ENCODE data around the gene MATR3. TPM values are rescaled to one million over a fixed set of nuclear protein-coding genes. Genes with fewer than 3 reads are reported as not detected.
A peak's percentile ranks its signal among the peaks of the same experiment; 100 is the strongest.

MATR3 gene
- total RNA-seq, 1 donor from 2014 or later = 372 TPM

DNA sequence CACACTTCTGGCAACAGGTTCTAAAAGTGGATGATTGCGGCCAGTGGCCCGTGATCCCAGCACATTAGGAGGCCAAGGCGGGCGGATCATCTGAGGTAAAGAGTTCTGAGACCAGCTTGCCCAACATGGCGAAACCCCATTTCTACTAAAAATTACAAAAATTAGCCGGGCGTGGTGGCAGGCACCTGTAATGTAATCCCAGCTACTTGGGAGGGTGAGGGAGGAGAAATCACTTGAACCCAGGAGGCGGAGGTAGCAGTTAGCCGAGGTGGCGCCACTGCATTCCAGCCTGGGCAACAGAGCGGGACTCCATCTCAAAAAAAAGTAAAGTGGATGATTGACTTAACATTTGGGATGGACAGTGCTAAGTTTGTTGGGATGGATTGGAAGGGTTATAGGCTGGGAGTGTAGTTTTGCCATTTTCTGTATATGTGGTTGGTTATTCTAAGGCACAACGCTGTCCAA lies 3.4 kb downstream of the MATR3 start:
- peak overlapping the region; percentile 72 for H3K4me3 Mint-ChIP-seq (ENCODE audit: unreplicated experiment)
- H3K27ac Mint-ChIP-seq (ENCODE audit: unreplicated experiment) = no peak overlapping the region
- H3K4me1 Mint-ChIP-seq (ENCODE audit: low read depth, unreplicated experiment) = peaks cover 31% of the 10 kb centered on the region
- no peak for DNase-seq
- peaks cover 14% of the 10 kb centered on the region for H3K27me3 Mint-ChIP-seq (ENCODE audit: unreplicated experiment)
- peaks cover 18% of the 10 kb centered on the region for H3K9me3 Mint-ChIP-seq (ENCODE audit: unreplicated experiment)
- H3K36me3 Mint-ChIP-seq (ENCODE audit: unreplicated experiment) = no peaks in the 10 kb centered on the region
- TF ChIP-seq CTCF (IDR thresholded peaks at IDR 0.05; ENCODE audit: partially characterized antibody, unreplicated experiment) = no peak

DNA sequence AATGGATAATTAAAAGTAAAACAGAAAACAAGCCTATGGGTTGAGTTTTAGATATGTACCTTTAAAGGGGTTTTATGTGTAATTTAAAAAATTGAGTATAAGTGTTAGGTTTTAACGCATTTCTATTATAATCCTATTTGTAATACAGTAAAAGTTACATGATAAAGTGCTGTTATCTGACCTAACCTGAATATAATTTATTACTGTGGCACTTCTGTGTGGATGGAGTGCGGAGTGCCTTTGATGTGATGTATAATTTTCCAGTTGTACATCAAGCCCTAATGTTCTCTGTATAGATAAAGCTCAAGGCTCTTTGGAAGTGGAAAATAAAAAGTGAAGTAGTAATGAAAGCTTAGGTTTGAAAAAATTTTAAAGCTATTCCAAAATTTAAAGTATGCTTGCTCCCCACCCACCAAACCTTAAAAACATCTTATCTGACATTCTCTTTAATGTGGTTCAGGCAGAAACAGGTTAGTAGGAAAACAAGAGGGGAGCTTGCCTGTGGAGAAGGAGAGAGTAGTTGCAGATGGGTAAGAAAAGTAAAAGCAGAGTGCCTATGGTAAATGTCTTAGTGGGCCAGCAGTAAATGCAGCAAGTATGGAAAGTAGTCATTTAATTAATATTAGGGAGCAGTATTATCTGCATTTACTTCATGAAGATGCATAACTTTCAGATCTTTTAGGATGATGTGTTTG lies 4.0 kb downstream of the MATR3 start:
- H3K36me3 Mint-ChIP-seq (ENCODE audit: unreplicated experiment) = no peaks in the 10 kb centered on the region
- peaks cover 14% of the 10 kb centered on the region for H3K27me3 Mint-ChIP-seq (ENCODE audit: unreplicated experiment)
- peak overlapping the region; percentile 69 for H3K4me3 Mint-ChIP-seq (ENCODE audit: unreplicated experiment)
- peaks cover 34% of the 10 kb centered on the region for H3K4me1 Mint-ChIP-seq (ENCODE audit: low read depth, unreplicated experiment)
- peak overlapping the region; percentile 12 for H3K27ac Mint-ChIP-seq (ENCODE audit: unreplicated experiment)
- peaks cover 18% of the 10 kb centered on the region for H3K9me3 Mint-ChIP-seq (ENCODE audit: unreplicated experiment)
- no peak for DNase-seq
- TF ChIP-seq CTCF (IDR thresholded peaks at IDR 0.05; ENCODE audit: partially characterized antibody, unreplicated experiment) = no peak

- peaks cover 36% of the 10 kb centered on the region for H3K4me1 Mint-ChIP-seq (ENCODE audit: low read depth, unreplicated experiment)
These were observed 4.7 kb downstream of the MATR3 start for GRCh38 chr5:139298242-139298641.

DNA sequence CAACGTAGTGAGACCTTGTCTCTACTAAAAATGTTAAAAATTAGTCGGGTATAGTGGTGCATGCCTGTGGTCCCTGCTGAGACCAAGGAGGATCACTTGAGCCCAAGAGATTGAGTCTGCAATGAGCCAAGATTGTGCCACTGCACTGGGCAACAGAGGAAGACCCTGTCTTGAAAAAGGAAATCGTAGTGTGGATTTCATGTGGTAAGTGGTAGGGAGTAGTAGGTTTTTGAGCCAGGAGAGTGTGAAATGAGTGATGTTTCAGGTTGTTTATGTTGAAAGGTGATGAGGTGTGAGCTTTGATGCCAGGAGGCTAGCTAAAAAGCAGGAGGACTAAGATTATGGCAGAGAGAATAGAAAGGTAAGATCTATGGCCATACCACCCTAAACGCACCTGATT lies 5.9 kb downstream of the MATR3 start:
- no peak for TF ChIP-seq CTCF (IDR thresholded peaks at IDR 0.05; ENCODE audit: partially characterized antibody, unreplicated experiment)
- H3K36me3 Mint-ChIP-seq (ENCODE audit: unreplicated experiment) = no peaks in the 10 kb centered on the region
- H3K4me1 Mint-ChIP-seq (ENCODE audit: low read depth, unreplicated experiment) = peaks cover 37% of the 10 kb centered on the region
- peak overlapping the region; percentile 2 for H3K27ac Mint-ChIP-seq (ENCODE audit: unreplicated experiment)
- H3K9me3 Mint-ChIP-seq (ENCODE audit: unreplicated experiment) = peaks cover 11% of the 10 kb centered on the region
- no peak for DNase-seq
- H3K27me3 Mint-ChIP-seq (ENCODE audit: unreplicated experiment) = peaks cover 4% of the 10 kb centered on the region
- H3K4me3 Mint-ChIP-seq (ENCODE audit: unreplicated experiment) = peak overlapping the region; percentile 1

More at GRCh38 chr5:139298242-139298641, 4.7 kb downstream of the MATR3 start:
- DNase-seq = no peak
- Mint-ChIP-seq H3K27me3 (ENCODE audit: unreplicated experiment) (peaks cover 14% of the 10 kb centered on the region), H3K4me3 (ENCODE audit: unreplicated experiment) (peak overlapping the region; percentile 69), H3K9me3 (ENCODE audit: unreplicated experiment) (peaks cover 15% of the 10 kb centered on the region), H3K27ac (ENCODE audit: unreplicated experiment) (no peak overlapping the region), H3K36me3 (ENCODE audit: unreplicated experiment) (no peaks in the 10 kb centered on the region)
- TF ChIP-seq CTCF (IDR thresholded peaks at IDR 0.05; ENCODE audit: partially characterized antibody, unreplicated experiment) = no peak

DNA sequence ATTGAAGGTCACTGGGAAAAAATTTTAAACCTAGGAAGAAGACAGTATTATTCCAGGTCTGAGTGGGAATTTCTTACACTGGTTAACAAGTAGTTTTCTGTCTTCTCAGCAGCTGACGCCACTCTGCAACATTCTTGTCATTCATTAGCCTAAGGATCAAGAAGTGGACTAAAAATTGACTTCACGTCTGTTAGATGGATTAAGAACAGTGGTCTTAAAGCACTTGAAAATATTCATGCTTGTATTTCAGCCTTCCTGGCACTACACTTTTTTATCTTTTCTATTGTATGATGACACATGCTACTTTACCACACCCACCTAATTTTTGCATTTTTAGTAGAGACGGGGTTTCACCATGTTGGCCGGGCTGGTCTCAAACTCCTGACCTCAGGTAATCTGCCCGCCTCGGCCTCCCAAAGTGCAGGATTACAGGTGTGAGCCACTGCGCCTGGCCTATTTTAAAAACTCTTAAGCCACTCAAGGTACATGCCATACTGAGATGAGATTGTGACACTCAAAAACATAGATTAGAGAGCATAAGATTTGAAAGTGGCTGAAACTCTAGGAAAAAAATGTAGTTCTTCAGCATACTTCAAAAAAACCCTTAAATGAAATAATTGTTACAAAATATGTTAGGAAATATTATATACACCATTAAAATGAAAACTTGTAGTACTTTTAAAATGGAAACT lies 8.4 kb downstream of the MATR3 start:
- Mint-ChIP-seq H3K27ac (ENCODE audit: unreplicated experiment) (peak overlapping the region; percentile 29), H3K27me3 (ENCODE audit: unreplicated experiment) (no peaks in the 10 kb centered on the region), H3K4me3 (ENCODE audit: unreplicated experiment) (no peak overlapping the region), H3K36me3 (ENCODE audit: unreplicated experiment) (no peaks in the 10 kb centered on the region), H3K9me3 (ENCODE audit: unreplicated experiment) (peaks cover 3% of the 10 kb centered on the region), H3K4me1 (ENCODE audit: low read depth, unreplicated experiment) (peaks cover 45% of the 10 kb centered on the region)
- no peak for DNase-seq
- no peak for TF ChIP-seq CTCF (IDR thresholded peaks at IDR 0.05; ENCODE audit: partially characterized antibody, unreplicated experiment)

Measured in glutamatergic neuron (in vitro differentiated cells).